ENCODE data around the gene PTGER3.

DNA sequence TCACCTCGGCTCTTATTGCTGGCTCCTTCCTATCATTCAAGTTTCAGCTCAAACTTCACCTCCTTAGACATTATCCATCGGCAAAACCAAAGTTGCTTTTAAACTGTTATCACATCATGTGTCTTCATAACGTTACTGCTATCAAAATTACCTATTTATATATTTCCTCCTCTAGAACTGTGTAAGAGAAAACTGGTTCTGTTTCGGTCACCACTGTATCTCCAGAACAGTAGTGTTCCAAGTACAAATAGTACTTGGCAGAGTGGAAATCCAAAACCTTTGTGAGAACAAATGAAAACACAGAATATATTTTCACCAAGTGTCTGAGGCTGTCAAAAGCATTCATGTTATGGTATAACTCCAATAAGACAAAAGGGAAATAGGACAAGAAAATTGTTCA, 24.1 kb upstream of the PTGER3 start:
- TF ChIP-seq, protein P1, sequence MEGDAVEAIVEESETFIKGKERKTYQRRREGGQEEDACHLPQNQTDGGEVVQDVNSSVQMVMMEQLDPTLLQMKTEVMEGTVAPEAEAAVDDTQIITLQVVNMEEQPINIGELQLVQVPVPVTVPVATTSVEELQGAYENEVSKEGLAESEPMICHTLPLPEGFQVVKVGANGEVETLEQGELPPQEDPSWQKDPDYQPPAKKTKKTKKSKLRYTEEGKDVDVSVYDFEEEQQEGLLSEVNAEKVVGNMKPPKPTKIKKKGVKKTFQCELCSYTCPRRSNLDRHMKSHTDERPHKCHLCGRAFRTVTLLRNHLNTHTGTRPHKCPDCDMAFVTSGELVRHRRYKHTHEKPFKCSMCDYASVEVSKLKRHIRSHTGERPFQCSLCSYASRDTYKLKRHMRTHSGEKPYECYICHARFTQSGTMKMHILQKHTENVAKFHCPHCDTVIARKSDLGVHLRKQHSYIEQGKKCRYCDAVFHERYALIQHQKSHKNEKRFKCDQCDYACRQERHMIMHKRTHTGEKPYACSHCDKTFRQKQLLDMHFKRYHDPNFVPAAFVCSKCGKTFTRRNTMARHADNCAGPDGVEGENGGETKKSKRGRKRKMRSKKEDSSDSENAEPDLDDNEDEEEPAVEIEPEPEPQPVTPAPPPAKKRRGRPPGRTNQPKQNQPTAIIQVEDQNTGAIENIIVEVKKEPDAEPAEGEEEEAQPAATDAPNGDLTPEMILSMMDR (IDR thresholded peaks at IDR 0.05) = no peak
- TF ChIP-seq POLR2A (IDR thresholded peaks at IDR 0.05) = no peak
